ENCODE results near the gene RBM25.
"Not testable (repeated sequence)": the region's sequence is repeated elsewhere in the genome, so short reads cannot be mapped to it uniquely, and the experiment has no call there.

The RBM25 gene

GRCh38 chr14:73105050-73105449 is 46.7 kb downstream of the RBM25 start:
- no peak for FAIRE-seq

- FAIRE-seq, result no peak
Observed at GRCh38 chr14:73105727-73106126, 47.4 kb downstream of the RBM25 start.

- no peak for FAIRE-seq
Observed at GRCh38 chr14:73116079-73116665, 57.8 kb downstream of the RBM25 start.

- FAIRE-seq, result no peak
Observed at GRCh38 chr14:73124180-73124894, 66.0 kb downstream of the RBM25 start.

GRCh38 chr14:73125169-73125588 is 66.8 kb downstream of the RBM25 start:
- no peak for FAIRE-seq

- FAIRE-seq, result no peak
Observed at GRCh38 chr14:73125746-73126145, 67.4 kb downstream of the RBM25 start.

GRCh38 chr14:73133795-73134194 is 75.5 kb downstream of the RBM25 start:
- no peak for FAIRE-seq

GRCh38 chr14:73136085-73136386 is 77.7 kb downstream of the RBM25 start:
- no peak for FAIRE-seq

GRCh38 chr14:73136387-73137225 is 78.3 kb downstream of the RBM25 start, which contains the start of gene PSEN1:
PSEN1 (plus strand) TSS chr14:73136507; CDS start chr14:73148020, 11,513 bp downstream.
- FAIRE-seq, result peak; percentile 71

GRCh38 chr14:73140811-73141323 is 82.5 kb downstream of the RBM25 start:
- FAIRE-seq, result no peak

- no peak for FAIRE-seq
Observed at GRCh38 chr14:73142216-73142615, 83.9 kb downstream of the RBM25 start.

- no peak for FAIRE-seq
Observed at GRCh38 chr14:73143003-73143402, 84.7 kb downstream of the RBM25 start.

GRCh38 chr14:73143617-73144016 is 85.3 kb downstream of the RBM25 start:
- FAIRE-seq, result no peak

- no peak for FAIRE-seq
Observed at GRCh38 chr14:73145371-73145770, 87.0 kb downstream of the RBM25 start.

- FAIRE-seq, result no peak
Observed at GRCh38 chr14:73146111-73146510, 87.8 kb downstream of the RBM25 start.

- no peak for FAIRE-seq
Observed at GRCh38 chr14:73149753-73150152, 91.4 kb downstream of the RBM25 start.

- FAIRE-seq, result no peak
Observed at GRCh38 chr14:73153272-73153671, 94.9 kb downstream of the RBM25 start.

GRCh38 chr14:73162251-73162650 is 103.9 kb downstream of the RBM25 start:
- FAIRE-seq, result no peak

- FAIRE-seq, result no peak
Observed at GRCh38 chr14:73166399-73166798, 108.1 kb downstream of the RBM25 start.

- FAIRE-seq, result no peak
Observed at GRCh38 chr14:73167727-73168126, 109.4 kb downstream of the RBM25 start.

- FAIRE-seq, result no peak
Observed at GRCh38 chr14:73168274-73168673, 109.9 kb downstream of the RBM25 start.

GRCh38 chr14:73168691-73169090 is 110.4 kb downstream of the RBM25 start:
- no peak for FAIRE-seq

- not testable (repeated sequence) for FAIRE-seq
Observed at GRCh38 chr14:73169855-73170254, 111.5 kb downstream of the RBM25 start.

GRCh38 chr14:73170686-73171085 is 112.4 kb downstream of the RBM25 start:
- no peak for FAIRE-seq

Data from A204.1 (cell line).